ENCODE data around the gene STAT5B.
A peak's percentile ranks its signal among the peaks of the same experiment; 100 is the strongest.
"Not testable (repeated sequence)": the region's sequence is repeated elsewhere in the genome, so short reads cannot be mapped to it uniquely, and the experiment has no call there.

STAT5B gene

DNA sequence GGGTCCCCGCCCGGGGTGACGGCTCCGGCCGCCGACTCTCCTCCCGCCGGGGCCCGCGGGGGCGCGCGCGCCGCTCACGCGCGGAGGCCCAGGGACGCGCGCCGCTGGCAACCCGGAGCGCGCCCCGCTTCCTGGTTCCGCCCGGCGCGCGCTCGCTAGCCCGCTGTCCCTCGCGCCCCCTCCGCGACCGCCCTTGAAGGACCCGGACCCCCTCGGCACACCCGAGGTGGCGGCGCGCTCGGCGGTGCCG, at the start of gene STAT5B:
Gene STAT5B (minus strand): TSS at position 33 of the 250 bp plus-strand sequence. CDS start 44,264 bp downstream, outside the sequence.
- TF ChIP-seq CTCF (IDR thresholded peaks at IDR 0.05; ENCODE audit: low read depth, low read length): no peak
- DNase-seq (ENCODE audit: low read depth, low spot score): no peak
- peak within 1 kb of the TSS; percentile 80 for H3K4me3 ChIP-seq (ENCODE audit: low read depth, low read length)
- in situ Hi-C loops (cut with HindIII; ENCODE audit: low sequenced_read_pairs): no loop called here

DNA sequence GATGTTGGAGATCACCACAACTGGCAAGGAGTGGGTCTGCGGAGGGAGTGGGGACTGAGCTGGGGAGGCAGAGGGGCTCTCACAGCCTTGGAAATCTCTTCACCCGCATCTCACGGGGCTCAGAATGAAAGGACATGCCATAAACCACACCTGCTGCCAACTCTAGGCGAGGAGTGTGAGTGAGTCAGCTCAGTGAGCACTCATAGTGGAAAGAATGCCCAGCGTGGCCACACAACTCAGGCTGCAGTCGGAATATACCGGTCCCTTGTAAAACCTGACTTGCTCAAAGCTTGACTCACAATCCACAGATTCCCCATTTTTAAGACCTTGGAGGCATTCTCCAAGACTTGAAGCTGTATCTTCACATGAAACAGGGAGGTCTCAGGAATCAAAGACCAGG, 48.8 kb upstream of the STAT5B start:
- peak; percentile 89 for DNase-seq (ENCODE audit: low read depth, low spot score)
- no peak overlapping the region for H3K4me3 ChIP-seq (ENCODE audit: low read depth, low read length)
- in situ Hi-C loops (cut with HindIII; ENCODE audit: low sequenced_read_pairs): no loop called here
- TF ChIP-seq CTCF (IDR thresholded peaks at IDR 0.05; ENCODE audit: low read depth, low read length): no peak

DNA sequence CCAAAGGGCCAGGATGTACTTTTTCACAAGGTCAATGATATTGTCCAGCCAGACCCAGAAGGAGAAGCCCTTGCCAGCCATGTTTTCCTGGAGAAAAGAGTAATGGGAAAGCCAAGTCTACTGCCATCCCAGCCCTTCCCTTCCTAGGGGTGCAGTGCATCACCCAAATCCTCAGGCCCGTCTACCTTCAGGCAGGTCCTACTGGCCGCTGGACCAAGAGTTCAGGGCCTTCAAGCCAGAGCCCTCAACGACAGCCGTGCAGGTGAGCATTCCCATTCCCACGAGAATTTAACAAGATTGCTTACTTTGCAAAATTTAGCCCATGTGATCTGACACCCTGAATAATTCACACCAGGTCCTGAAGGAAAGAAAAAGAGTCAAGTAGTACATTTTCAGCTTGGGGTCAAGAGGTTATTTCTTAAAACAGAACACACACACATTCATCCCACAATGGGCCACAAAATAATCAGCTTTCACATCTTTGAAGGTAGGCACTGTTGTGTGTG, 47.1 kb upstream of the STAT5B start:
- TF ChIP-seq CTCF (IDR thresholded peaks at IDR 0.05; ENCODE audit: low read depth, low read length): no peak
- H3K4me3 ChIP-seq (ENCODE audit: low read depth, low read length): no peak overlapping the region
- in situ Hi-C loops (cut with HindIII; ENCODE audit: low sequenced_read_pairs): no loop called here
- DNase-seq (ENCODE audit: low read depth, low spot score): no peak

DNA sequence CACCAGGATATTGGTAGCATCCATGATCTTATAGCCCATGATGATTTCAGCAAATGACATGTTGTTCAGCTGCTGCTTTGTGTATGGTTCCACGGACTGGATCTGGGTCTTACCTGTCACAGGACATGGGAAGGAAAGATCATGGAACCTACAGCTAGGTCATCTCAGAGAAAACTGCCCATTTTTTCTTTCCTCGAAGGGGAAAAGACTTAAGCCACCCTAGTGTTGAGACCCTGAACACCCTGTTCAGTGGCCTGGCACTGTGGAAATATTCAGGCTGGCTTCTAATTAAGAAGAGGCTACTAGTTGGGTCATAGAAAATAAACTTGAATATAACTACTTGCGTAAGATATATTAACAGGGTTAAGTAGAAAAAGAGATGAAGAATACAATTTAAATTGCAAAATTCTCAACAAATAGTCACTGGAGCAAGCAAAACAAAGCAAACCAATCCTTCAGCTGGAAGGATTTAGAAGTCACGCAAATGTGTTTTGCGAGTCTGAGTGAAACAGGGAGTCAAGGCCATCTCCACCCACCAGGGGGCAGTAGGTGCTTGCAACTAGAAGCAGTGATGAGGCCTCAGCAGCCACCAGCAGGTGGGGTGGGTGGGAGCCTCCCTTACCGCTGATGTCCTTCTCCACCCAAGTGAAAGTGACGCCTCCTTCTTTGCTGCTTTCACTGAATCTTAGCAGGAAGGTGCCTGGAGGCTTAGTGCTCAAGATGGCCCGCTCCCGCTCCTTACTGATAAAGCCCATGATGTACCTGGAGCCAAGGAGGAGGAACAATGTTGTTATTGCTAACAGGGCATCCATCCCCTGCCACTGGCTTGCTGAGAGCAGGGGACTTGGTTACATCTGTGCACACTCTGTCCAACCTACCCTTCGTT, 46.4 kb upstream of the STAT5B start:
- TF ChIP-seq CTCF (IDR thresholded peaks at IDR 0.05; ENCODE audit: low read depth, low read length): peak; percentile 99

DNA sequence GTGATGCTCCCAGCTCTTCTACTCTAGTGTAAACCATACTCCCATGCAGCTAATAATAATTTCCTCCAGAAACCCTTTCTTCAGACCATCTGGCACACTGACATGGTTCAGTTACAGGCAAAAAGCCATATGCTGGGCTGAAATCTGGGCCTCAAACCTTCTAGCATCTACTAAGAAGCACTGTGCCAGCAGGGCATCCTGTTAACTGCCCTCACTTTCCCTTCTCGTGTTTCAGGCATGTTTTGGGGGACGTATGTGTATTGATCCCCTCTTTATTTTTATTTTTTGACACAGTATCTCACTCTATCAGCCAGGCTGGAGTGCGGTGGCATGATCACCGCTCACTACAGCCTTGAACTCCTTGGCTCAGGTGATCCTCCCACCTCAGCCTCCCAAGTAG, 45.4 kb upstream of the STAT5B start:
- no peak for TF ChIP-seq CTCF (IDR thresholded peaks at IDR 0.05; ENCODE audit: low read depth, low read length)
- in situ Hi-C loops (cut with HindIII; ENCODE audit: low sequenced_read_pairs): no loop called here
- H3K4me3 ChIP-seq (ENCODE audit: low read depth, low read length): no peak overlapping the region
- no peak for DNase-seq (ENCODE audit: low read depth, low spot score)

More for the DNA sequence above, 46.4 kb upstream of the STAT5B start:
- DNase-seq (ENCODE audit: low read depth, low spot score): peak; percentile 92
- in situ Hi-C loops (cut with HindIII; ENCODE audit: low sequenced_read_pairs): no loop called here
- no peak overlapping the region for H3K4me3 ChIP-seq (ENCODE audit: low read depth, low read length)

DNA sequence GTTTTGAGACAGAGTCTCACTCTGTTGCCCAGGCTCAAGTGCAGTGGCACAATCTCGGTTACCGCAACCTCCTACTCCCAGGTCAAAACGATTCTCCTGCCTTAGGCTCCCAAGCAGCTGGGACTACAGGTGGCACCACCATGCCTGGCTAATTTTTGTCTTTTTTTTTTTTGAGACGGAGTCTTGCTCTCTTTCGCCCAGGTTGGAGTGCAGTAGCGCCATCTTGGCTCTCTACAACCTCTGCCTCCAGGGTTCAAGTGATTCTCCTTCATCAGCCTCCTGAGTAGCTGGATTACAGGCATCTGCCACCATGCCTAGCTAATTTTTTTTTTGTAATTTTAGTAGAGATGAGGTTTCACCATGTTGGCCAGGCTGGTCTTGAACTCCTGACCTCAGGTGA, 41.8 kb upstream of the STAT5B start:
- in situ Hi-C loops (cut with HindIII; ENCODE audit: low sequenced_read_pairs); H3K4me3 ChIP-seq (ENCODE audit: low read depth, low read length); DNase-seq (ENCODE audit: low read depth, low spot score): not testable (repeated sequence)

- DNase-seq (ENCODE audit: low read depth, low spot score): no peak
- no peak overlapping the region for H3K4me3 ChIP-seq (ENCODE audit: low read depth, low read length)
- TF ChIP-seq CTCF (IDR thresholded peaks at IDR 0.05; ENCODE audit: low read depth, low read length): no peak
- in situ Hi-C loops (cut with HindIII; ENCODE audit: low sequenced_read_pairs): no loop called here
Measured at GRCh38 chr17:42317266-42317845, 41.2 kb upstream of the STAT5B start.

Data from astrocyte of the spinal cord (primary cell).